Sigmoid colon (tissue), 7 donors: ENCODE results near the gene TRAPPC12. TPM values are rescaled to one million over a fixed set of nuclear protein-coding genes. Genes with fewer than 3 reads are reported as not detected.

ENCODE experiments used
- DNase-seq: peaks from one replicate; pipeline ENCODE4 v3.0.0-alpha.2; 2019
- H3K27ac ChIP-seq, 4 donors: fragments of 200-600 bp; sonication (generic); one replicate each; pipeline ENCODE4 v1.5.1; 2016 to 2019; ENCODE audit warnings: mild to moderate bottlenecking in 1 of 4
- H3K27me3 ChIP-seq, 3 donors: fragments of 200-600 bp; sonication (generic); one replicate each; pipeline ENCODE4 v1.5.1; 2019; ENCODE audit warnings: mild to moderate bottlenecking in 1 of 3
- H3K36me3 ChIP-seq, 4 donors: fragments of 200-600 bp; sonication (generic); one replicate each; pipeline ENCODE4 v1.5.1; 2016 to 2019
- H3K4me1 ChIP-seq, 4 donors: fragments of 200-600 bp; sonication (generic); one replicate each; pipeline ENCODE4 v1.5.1; 2017 to 2019
- H3K4me3 ChIP-seq, 4 donors: fragments of 200-600 bp; sonication (generic); one replicate each; pipeline ENCODE4 v1.5.1; 2017 to 2019; ENCODE audit warnings: mild to moderate bottlenecking in 2 of 4, moderate library complexity in 1 of 4
- H3K9me3 ChIP-seq, 4 donors: fragments of 200-600 bp in 3 of 4; sonication (generic) in 3 of 4; one replicate each; pipeline versions ENCODE4 v1.5.1 to v1.6.1; 2013 to 2019
- CTCF ChIP-seq, 4 experiments: fragments of 450-650 bp in 3 of 4; fragments of 200-600 bp in 1 of 4; IDR thresholded peaks; one replicate each; pipeline ENCODE4 v1.5.1; 2016 to 2019; ENCODE audit warnings: antibody characterized with exemption in 4 of 4, mild to moderate bottlenecking in 3 of 4, moderate library complexity in 2 of 4
- EP300 ChIP-seq, 4 donors: sonication (generic); formaldehyde crosslinking; IDR thresholded peaks; one replicate each; pipeline ENCODE4 v1.6.1; 2017; ENCODE audit warnings: antibody characterized with exemption in 4 of 4
- POLR2A ChIP-seq, 2 donors: fragments of 450-650 bp; IDR thresholded peaks; one replicate each; pipeline ENCODE4 v1.6.1; 2016; ENCODE audit warnings: antibody characterized with exemption in 2 of 2, mild to moderate bottlenecking in 2 of 2, moderate library complexity in 2 of 2
- POLR2AphosphoS5 ChIP-seq, 4 donors: sonication (generic); formaldehyde crosslinking; IDR thresholded peaks; one replicate each; pipeline ENCODE4 v1.6.1; 2017; ENCODE audit warnings: antibody characterized with exemption in 4 of 4
- WGBS, 2 donors: extraction: QIAGEN DNeasy Blood & Tissue Kit; methylation state at CpG; one replicate each; pipeline ENCODE4 v1.1.7; 2013; 5-methylcytosine and 5-hydroxymethylcytosine counted together
- intact Hi-C: fragments of 100-400 bp; cut with DNase I; formaldehyde crosslinking; loops from one replicate; pipeline ENCODE4 v1.15.1; 2023
- polyA plus RNA-seq, 3 donors: library from polyadenylated mRNA; stranded (reverse); fragments of 200-250 nt; gene quantifications; one replicate each; pipeline ENCODE4 v1.2.3, GENCODE V29; 2013
- total RNA-seq, 4 donors: library from RNA; depleted of rRNA; stranded (reverse); fragments of >200 nt; gene quantifications; one replicate each; pipeline ENCODE4 v1.1.0, GENCODE V29; 2016
- donor health status: healthy with polysubstance abuse.
- donor health status: Bipolar disorder and iron deficiency.
- donor health status: healthy.

TRAPPC12 gene
- total and polyA plus RNA-seq, 7 donors: 22.7 to 79.5 (median 50.5) TPM

- DNase-seq: no peak
- H3K9me3 ChIP-seq: no peaks in the 10 kb centered on the region
- H3K27me3 ChIP-seq: no peaks in the 10 kb centered on the region
- intact Hi-C loops: loop anchor here (2.0 kb wide), 1 partner anchor 227 kb away; no protein-coding TSS in a partner anchor
- WGBS, 2 donors: 80 to 95% methylated on average over 9 of the region's 9 CpGs
- H3K4me3 ChIP-seq: no peak overlapping the region
- peaks cover 7 to 72% (median 32%) of the 10 kb centered on the region in 4 donors for H3K36me3 ChIP-seq
- peaks cover 0 to 6% (median 0%) of the 10 kb centered on the region in 4 donors for H3K4me1 ChIP-seq
- TF ChIP-seq CTCF (IDR thresholded peaks at IDR 0.05): peak in 1 of 4 experiments; percentile 43
- TF ChIP-seq EP300 (IDR thresholded peaks at IDR 0.05): no peak
- no peak overlapping the region for H3K27ac ChIP-seq
These were observed 44.8 kb downstream of the TRAPPC12 start for GRCh38 chr2:3424171-3424795.

DNA sequence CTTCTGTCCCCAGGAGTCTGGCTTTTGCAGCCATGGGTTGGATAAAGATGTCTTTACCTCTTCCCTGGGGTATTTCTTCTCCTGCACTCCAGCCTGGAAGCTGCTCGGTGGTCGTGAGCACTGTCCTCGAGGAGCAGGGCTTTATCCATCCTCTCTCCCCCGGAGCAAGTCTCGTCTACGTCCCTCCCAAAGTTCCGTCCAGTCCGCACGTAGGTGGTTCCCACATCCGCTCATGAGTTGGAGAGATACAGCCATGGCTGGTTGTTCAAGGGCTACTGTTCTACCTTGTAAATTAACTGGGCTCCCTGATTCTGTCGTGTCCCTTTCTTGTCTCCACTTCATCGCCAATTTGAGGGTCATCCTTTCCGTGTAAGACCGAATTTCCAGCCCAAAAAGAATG lies 47.1 kb downstream of the TRAPPC12 start:
- TF ChIP-seq EP300 (IDR thresholded peaks at IDR 0.05): no peak
- no peak for TF ChIP-seq CTCF (IDR thresholded peaks at IDR 0.05)
- TF ChIP-seq POLR2AphosphoS5 (IDR thresholded peaks at IDR 0.05): no peak
- TF ChIP-seq POLR2A (IDR thresholded peaks at IDR 0.05): no peak
- Histone ChIP-seq H3K9me3 (no peaks in the 10 kb centered on the region), H3K4me3 (no peak overlapping the region), H3K36me3 (peaks cover 7 to 90% (median 30%) of the 10 kb centered on the region in 4 donors), H3K27me3 (no peaks in the 10 kb centered on the region), H3K4me1 (no peaks in the 10 kb centered on the region), H3K27ac (no peak overlapping the region)
- DNase-seq: no peak
- intact Hi-C loops: no loop called here
- 97% methylated on average over 14 of the region's 14 CpGs for WGBS, 2 donors

GRCh38 chr2:3427272-3427671 lies 47.8 kb downstream of the TRAPPC12 start:
- Histone ChIP-seq H3K9me3 (no peaks in the 10 kb centered on the region), H3K4me1 (no peaks in the 10 kb centered on the region), H3K27me3 (no peaks in the 10 kb centered on the region), H3K4me3 (no peak overlapping the region), H3K27ac (no peak overlapping the region), H3K36me3 (peaks cover 7 to 90% (median 27%) of the 10 kb centered on the region in 4 donors)
- TF ChIP-seq POLR2A (IDR thresholded peaks at IDR 0.05): no peak
- no peak for TF ChIP-seq POLR2AphosphoS5 (IDR thresholded peaks at IDR 0.05)
- TF ChIP-seq EP300 (IDR thresholded peaks at IDR 0.05): no peak
- TF ChIP-seq CTCF (IDR thresholded peaks at IDR 0.05): no peak
- no peak for DNase-seq
- intact Hi-C loops: no loop called here
- 70 to 85% methylated on average over 6 of the region's 6 CpGs for WGBS, 2 donors

- no peaks in the 10 kb centered on the region for H3K4me1 ChIP-seq
- 91 to 92% methylated on average over 10 of the region's 10 CpGs for WGBS, 2 donors
- no peak for DNase-seq
- H3K36me3 ChIP-seq: peaks cover 7 to 83% (median 23%) of the 10 kb centered on the region in 4 donors
- no peaks in the 10 kb centered on the region for H3K9me3 ChIP-seq
- H3K4me3 ChIP-seq: no peak overlapping the region
- no peak overlapping the region for H3K27ac ChIP-seq
- H3K27me3 ChIP-seq: no peaks in the 10 kb centered on the region
- intact Hi-C loops: no loop called here
- TF ChIP-seq EP300 (IDR thresholded peaks at IDR 0.05) (no peak), CTCF (IDR thresholded peaks at IDR 0.05) (no peak), POLR2AphosphoS5 (IDR thresholded peaks at IDR 0.05) (no peak), POLR2A (IDR thresholded peaks at IDR 0.05) (no peak)
These were observed 49.1 kb downstream of the TRAPPC12 start for GRCh38 chr2:3428577-3428976.
